ENCODE measurements around the gene PM20D2. TPM values are rescaled to one million over a fixed set of nuclear protein-coding genes. Genes with fewer than 3 reads are reported as not detected.

The PM20D2 gene
- total RNA-seq, 1 experiment from 2014 or later, result 2.0 TPM

- H3K4me3 ChIP-seq (ENCODE audit: insufficient read depth, low read depth, low read length), result no peak overlapping the region
- no peaks in the 10 kb centered on the region for H3K36me3 ChIP-seq (replicated peaks; ENCODE audit: control insufficient read depth, insufficient read depth, low read length)
- no peak for DNase-seq
- H3K27me3 ChIP-seq (ENCODE audit: control insufficient read depth, insufficient read depth, low read length), result no peaks in the 10 kb centered on the region
These were observed 26.3 kb downstream of the PM20D2 start for GRCh38 chr6:89172131-89172530.

- H3K4me3 ChIP-seq (ENCODE audit: insufficient read depth, low read depth, low read length), result no peak overlapping the region
- DNase-seq, result no peak
- no peaks in the 10 kb centered on the region for H3K36me3 ChIP-seq (replicated peaks; ENCODE audit: control insufficient read depth, insufficient read depth, low read length)
- no peaks in the 10 kb centered on the region for H3K27me3 ChIP-seq (ENCODE audit: control insufficient read depth, insufficient read depth, low read length)
These were observed 27.8 kb downstream of the PM20D2 start for GRCh38 chr6:89173634-89174033.

- DNase-seq, result no peak
- Histone ChIP-seq H3K36me3 (replicated peaks; ENCODE audit: control insufficient read depth, insufficient read depth, low read length) (no peaks in the 10 kb centered on the region), H3K27me3 (ENCODE audit: control insufficient read depth, insufficient read depth, low read length) (no peaks in the 10 kb centered on the region), H3K4me3 (ENCODE audit: insufficient read depth, low read depth, low read length) (no peak overlapping the region)
These were observed 34.3 kb downstream of the PM20D2 start for GRCh38 chr6:89180112-89180511.

GRCh38 chr6:89180971-89181370 lies 35.1 kb downstream of the PM20D2 start:
- Histone ChIP-seq H3K36me3 (replicated peaks; ENCODE audit: control insufficient read depth, insufficient read depth, low read length) (no peaks in the 10 kb centered on the region), H3K4me3 (ENCODE audit: insufficient read depth, low read depth, low read length) (no peak overlapping the region), H3K27me3 (ENCODE audit: control insufficient read depth, insufficient read depth, low read length) (no peaks in the 10 kb centered on the region)
- DNase-seq, result no peak

- Histone ChIP-seq H3K36me3 (replicated peaks; ENCODE audit: control insufficient read depth, insufficient read depth, low read length) (no peaks in the 10 kb centered on the region), H3K27me3 (ENCODE audit: control insufficient read depth, insufficient read depth, low read length) (no peaks in the 10 kb centered on the region), H3K4me3 (ENCODE audit: insufficient read depth, low read depth, low read length) (no peak overlapping the region)
- no peak for DNase-seq
These were observed 37.4 kb downstream of the PM20D2 start for GRCh38 chr6:89183294-89183693.

GRCh38 chr6:89184344-89184743 lies 38.5 kb downstream of the PM20D2 start:
- no peaks in the 10 kb centered on the region for H3K36me3 ChIP-seq (replicated peaks; ENCODE audit: control insufficient read depth, insufficient read depth, low read length)
- no peaks in the 10 kb centered on the region for H3K27me3 ChIP-seq (ENCODE audit: control insufficient read depth, insufficient read depth, low read length)
- no peak overlapping the region for H3K4me3 ChIP-seq (ENCODE audit: insufficient read depth, low read depth, low read length)
- DNase-seq, result no peak

- no peak overlapping the region for H3K4me3 ChIP-seq (ENCODE audit: insufficient read depth, low read depth, low read length)
- H3K27me3 ChIP-seq (ENCODE audit: control insufficient read depth, insufficient read depth, low read length), result no peaks in the 10 kb centered on the region
- no peaks in the 10 kb centered on the region for H3K36me3 ChIP-seq (replicated peaks; ENCODE audit: control insufficient read depth, insufficient read depth, low read length)
- DNase-seq, result no peak
These were observed 40.9 kb downstream of the PM20D2 start for GRCh38 chr6:89186762-89187161.

GRCh38 chr6:89187504-89187903 lies 41.6 kb downstream of the PM20D2 start:
- no peaks in the 10 kb centered on the region for H3K36me3 ChIP-seq (replicated peaks; ENCODE audit: control insufficient read depth, insufficient read depth, low read length)
- no peak for DNase-seq
- no peak overlapping the region for H3K4me3 ChIP-seq (ENCODE audit: insufficient read depth, low read depth, low read length)
- no peaks in the 10 kb centered on the region for H3K27me3 ChIP-seq (ENCODE audit: control insufficient read depth, insufficient read depth, low read length)

GRCh38 chr6:89190741-89191140 lies 44.9 kb downstream of the PM20D2 start:
- Histone ChIP-seq H3K36me3 (replicated peaks; ENCODE audit: control insufficient read depth, insufficient read depth, low read length) (no peaks in the 10 kb centered on the region), H3K4me3 (ENCODE audit: insufficient read depth, low read depth, low read length) (no peak overlapping the region)
- DNase-seq, result no peak

GRCh38 chr6:89194559-89194958 lies 48.7 kb downstream of the PM20D2 start:
- Histone ChIP-seq H3K4me3 (ENCODE audit: insufficient read depth, low read depth, low read length) (no peak overlapping the region), H3K36me3 (replicated peaks; ENCODE audit: control insufficient read depth, insufficient read depth, low read length) (no peaks in the 10 kb centered on the region), H3K27me3 (ENCODE audit: control insufficient read depth, insufficient read depth, low read length) (no peaks in the 10 kb centered on the region)
- DNase-seq, result no peak

More at GRCh38 chr6:89190741-89191140, 44.9 kb downstream of the PM20D2 start:
- no peaks in the 10 kb centered on the region for H3K27me3 ChIP-seq (ENCODE audit: control insufficient read depth, insufficient read depth, low read length)

- no peak overlapping the region for H3K4me3 ChIP-seq (ENCODE audit: insufficient read depth, low read depth, low read length)
- no peak for DNase-seq
- H3K27me3 ChIP-seq (ENCODE audit: control insufficient read depth, insufficient read depth, low read length), result no peaks in the 10 kb centered on the region
- H3K36me3 ChIP-seq (replicated peaks; ENCODE audit: control insufficient read depth, insufficient read depth, low read length), result no peaks in the 10 kb centered on the region
These were observed 51.3 kb downstream of the PM20D2 start for GRCh38 chr6:89197141-89197540.

GRCh38 chr6:89198235-89198634 lies 52.4 kb downstream of the PM20D2 start:
- H3K27me3 ChIP-seq (ENCODE audit: control insufficient read depth, insufficient read depth, low read length), result no peaks in the 10 kb centered on the region
- H3K4me3 ChIP-seq (ENCODE audit: insufficient read depth, low read depth, low read length), result no peak overlapping the region
- DNase-seq, result peak; percentile 37
- H3K36me3 ChIP-seq (replicated peaks; ENCODE audit: control insufficient read depth, insufficient read depth, low read length), result no peaks in the 10 kb centered on the region

GRCh38 chr6:89199579-89199978 lies 53.7 kb downstream of the PM20D2 start:
- Histone ChIP-seq H3K27me3 (ENCODE audit: control insufficient read depth, insufficient read depth, low read length) (no peaks in the 10 kb centered on the region), H3K36me3 (replicated peaks; ENCODE audit: control insufficient read depth, insufficient read depth, low read length) (no peaks in the 10 kb centered on the region), H3K4me3 (ENCODE audit: insufficient read depth, low read depth, low read length) (no peak overlapping the region)
- DNase-seq, result no peak

- Histone ChIP-seq H3K36me3 (replicated peaks; ENCODE audit: control insufficient read depth, insufficient read depth, low read length) (no peaks in the 10 kb centered on the region), H3K4me3 (ENCODE audit: insufficient read depth, low read depth, low read length) (no peak overlapping the region), H3K27me3 (ENCODE audit: control insufficient read depth, insufficient read depth, low read length) (no peaks in the 10 kb centered on the region)
- DNase-seq, result no peak
These were observed 54.9 kb downstream of the PM20D2 start for GRCh38 chr6:89200706-89201215.

GRCh38 chr6:89204096-89204495 lies 58.2 kb downstream of the PM20D2 start:
- no peak for DNase-seq
- H3K36me3 ChIP-seq (replicated peaks; ENCODE audit: control insufficient read depth, insufficient read depth, low read length), result no peaks in the 10 kb centered on the region
- no peaks in the 10 kb centered on the region for H3K27me3 ChIP-seq (ENCODE audit: control insufficient read depth, insufficient read depth, low read length)
- H3K4me3 ChIP-seq (ENCODE audit: insufficient read depth, low read depth, low read length), result no peak overlapping the region

- no peaks in the 10 kb centered on the region for H3K27me3 ChIP-seq (ENCODE audit: control insufficient read depth, insufficient read depth, low read length)
- H3K4me3 ChIP-seq (ENCODE audit: insufficient read depth, low read depth, low read length), result no peak overlapping the region
- no peaks in the 10 kb centered on the region for H3K36me3 ChIP-seq (replicated peaks; ENCODE audit: control insufficient read depth, insufficient read depth, low read length)
- DNase-seq, result peak; percentile 48
These were observed 60.0 kb downstream of the PM20D2 start for GRCh38 chr6:89205819-89206218.

Data from H7 (cell line).